Cardiac ventricle fibroblast (primary cell): ENCODE results near the gene EPB41L5. TPM values are rescaled to one million over a fixed set of nuclear protein-coding genes. Genes with fewer than 3 reads are reported as not detected.

Source experiments
- total RNA-seq: library from RNA; depleted of rRNA; stranded (reverse); fragments of >200 nt; gene quantifications from 2 replicates; pipeline ENCODE4 v1.2.3, GENCODE V29; 2015

Gene EPB41L5
- total RNA-seq: 6.9 TPM in 2 replicates

GRCh38 chr2:120012771-120013596 lies at the start of gene EPB41L5:
EPB41L5 (plus strand) TSS chr2:120013077; CDS start chr2:120019085, 6,008 bp downstream.

GRCh38 chr2:120223034-120223912 lies 210.4 kb downstream of the EPB41L5 start, which contains the start of gene TMEM185B:
TMEM185B (minus strand) TSS chr2:120223400; CDS start chr2:120222976, 424 bp downstream.

Other genes starting within 250 kb of the EPB41L5 start
- 27.9 and 36.4 TPM in 2 replicates for gene TMEM185B, start 210.3 kb downstream of the EPB41L5 start, total RNA-seq
- 33.4 and 33.9 TPM in 2 replicates for gene RALB, start 239.8 kb downstream of the EPB41L5 start, total RNA-seq